ENCODE results near the gene SEMA5A. TPM values are rescaled to one million over a fixed set of nuclear protein-coding genes. Genes with fewer than 3 reads are reported as not detected.

SEMA5A gene
- total RNA-seq, 4 donors from 2014 or later = 2.6 to 36.5 (median 4.7) TPM

DNA sequence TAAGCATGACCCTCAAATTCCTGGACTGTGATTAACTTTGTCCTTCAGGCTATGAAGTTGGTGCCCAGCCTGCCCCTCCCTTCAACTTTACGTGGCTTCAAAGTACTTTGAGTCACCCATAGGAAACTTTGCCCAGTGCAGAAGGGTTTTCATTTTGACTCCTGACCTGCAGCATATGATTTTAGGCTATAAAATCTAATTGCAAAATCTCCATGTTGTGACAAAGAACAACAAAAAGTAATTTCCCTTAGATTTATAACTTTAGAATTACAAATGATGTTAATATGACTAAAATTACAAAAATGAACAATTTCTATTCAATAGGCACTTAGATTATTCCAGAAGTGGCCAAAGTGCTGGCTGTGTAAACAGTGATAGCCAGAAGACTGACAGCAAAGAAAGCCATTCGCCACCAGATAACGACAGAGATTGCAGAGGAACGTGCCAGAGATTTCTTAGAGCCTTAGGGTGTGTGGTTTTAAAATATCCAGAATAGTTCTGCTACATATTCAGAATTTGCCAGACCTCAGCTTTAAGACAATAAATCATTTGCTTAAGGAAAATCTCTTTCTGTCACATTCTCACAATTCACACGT, 197.4 kb downstream of the SEMA5A start:
- TF ChIP-seq, protein P1, sequence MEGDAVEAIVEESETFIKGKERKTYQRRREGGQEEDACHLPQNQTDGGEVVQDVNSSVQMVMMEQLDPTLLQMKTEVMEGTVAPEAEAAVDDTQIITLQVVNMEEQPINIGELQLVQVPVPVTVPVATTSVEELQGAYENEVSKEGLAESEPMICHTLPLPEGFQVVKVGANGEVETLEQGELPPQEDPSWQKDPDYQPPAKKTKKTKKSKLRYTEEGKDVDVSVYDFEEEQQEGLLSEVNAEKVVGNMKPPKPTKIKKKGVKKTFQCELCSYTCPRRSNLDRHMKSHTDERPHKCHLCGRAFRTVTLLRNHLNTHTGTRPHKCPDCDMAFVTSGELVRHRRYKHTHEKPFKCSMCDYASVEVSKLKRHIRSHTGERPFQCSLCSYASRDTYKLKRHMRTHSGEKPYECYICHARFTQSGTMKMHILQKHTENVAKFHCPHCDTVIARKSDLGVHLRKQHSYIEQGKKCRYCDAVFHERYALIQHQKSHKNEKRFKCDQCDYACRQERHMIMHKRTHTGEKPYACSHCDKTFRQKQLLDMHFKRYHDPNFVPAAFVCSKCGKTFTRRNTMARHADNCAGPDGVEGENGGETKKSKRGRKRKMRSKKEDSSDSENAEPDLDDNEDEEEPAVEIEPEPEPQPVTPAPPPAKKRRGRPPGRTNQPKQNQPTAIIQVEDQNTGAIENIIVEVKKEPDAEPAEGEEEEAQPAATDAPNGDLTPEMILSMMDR (IDR thresholded peaks at IDR 0.05; ENCODE audit: low read depth) = no peak

DNA sequence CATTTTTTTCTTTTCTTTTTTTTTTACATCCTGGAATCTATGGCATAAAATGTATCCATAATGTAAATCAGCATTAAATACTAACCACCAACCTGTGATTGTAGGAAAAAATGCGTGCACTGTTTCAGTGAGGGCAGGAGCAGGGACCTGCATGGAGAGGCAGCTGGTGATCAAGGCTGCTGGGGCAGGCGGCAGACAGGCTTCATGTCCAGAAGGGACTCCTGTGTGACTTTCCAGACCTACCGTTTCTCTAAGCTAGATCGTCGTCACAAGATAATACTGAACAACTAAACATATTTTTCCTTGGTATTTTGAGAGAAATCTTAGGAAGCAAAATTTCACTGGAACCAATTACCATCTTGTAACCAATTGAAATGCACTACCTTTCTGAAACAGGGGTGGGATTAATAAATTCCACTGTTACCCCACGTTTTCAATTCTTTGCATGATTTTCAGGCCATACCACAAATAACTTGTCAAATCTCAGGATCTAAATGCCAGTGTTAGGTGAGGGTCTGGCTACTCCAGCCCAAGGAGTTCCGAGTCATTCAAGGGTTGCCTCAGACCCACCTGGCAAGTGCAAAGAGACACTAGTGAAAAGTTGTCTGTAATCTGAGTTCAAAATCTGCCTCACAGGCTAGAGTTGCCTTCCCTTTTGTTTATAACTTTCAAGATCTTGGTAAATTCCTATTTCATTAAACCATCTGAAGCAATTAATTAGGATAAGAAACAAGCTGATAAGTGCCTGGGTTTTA, 198.2 kb downstream of the SEMA5A start:
- TF ChIP-seq, protein P1 (IDR thresholded peaks at IDR 0.05; ENCODE audit: low read depth) = no peak

DNA sequence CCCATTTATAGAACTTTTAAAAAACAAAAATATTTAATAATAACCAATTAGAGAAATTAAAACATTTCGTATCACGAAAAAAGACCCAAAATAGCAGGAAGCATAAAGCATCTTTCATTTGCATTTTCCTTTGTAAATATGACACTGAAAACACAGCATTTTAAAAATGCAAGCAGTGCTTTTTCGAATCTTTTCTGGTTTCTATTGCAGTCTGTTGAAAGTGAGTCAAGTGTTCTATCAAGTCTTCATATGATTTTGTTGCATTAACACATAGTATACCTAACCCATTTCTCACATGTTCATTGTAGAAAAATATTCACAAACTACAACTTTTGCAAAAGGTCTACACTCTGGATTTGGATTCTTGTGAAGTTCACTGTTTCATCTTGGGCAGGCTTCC, 198.8 kb downstream of the SEMA5A start:
- TF ChIP-seq, protein P1 (IDR thresholded peaks at IDR 0.05; ENCODE audit: low read depth) = no peak

DNA sequence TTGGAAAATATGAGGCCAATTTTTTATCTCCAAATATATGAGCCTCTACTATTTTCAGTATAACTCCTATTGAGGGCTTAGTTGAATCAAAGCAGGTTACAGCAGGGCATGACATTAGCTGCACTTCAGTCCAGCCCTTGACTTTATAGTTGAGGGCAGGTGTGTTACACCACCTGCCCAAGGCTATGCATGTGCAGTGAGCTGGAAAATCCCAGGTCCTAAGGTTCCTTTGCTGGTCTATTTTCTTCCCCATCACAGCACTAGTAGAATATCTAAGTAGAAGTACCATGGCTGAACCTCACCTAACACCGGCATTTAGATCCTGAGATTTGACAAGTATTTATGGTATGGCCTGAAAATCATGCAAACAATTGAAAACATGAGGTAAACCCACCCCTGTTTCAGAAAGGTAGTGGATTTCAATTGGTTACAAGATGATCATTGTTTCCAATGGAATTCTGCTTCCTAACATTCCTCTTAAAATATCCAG, 201.1 kb downstream of the SEMA5A start:
- TF ChIP-seq, protein P1 (IDR thresholded peaks at IDR 0.05; ENCODE audit: low read depth) = no peak

DNA sequence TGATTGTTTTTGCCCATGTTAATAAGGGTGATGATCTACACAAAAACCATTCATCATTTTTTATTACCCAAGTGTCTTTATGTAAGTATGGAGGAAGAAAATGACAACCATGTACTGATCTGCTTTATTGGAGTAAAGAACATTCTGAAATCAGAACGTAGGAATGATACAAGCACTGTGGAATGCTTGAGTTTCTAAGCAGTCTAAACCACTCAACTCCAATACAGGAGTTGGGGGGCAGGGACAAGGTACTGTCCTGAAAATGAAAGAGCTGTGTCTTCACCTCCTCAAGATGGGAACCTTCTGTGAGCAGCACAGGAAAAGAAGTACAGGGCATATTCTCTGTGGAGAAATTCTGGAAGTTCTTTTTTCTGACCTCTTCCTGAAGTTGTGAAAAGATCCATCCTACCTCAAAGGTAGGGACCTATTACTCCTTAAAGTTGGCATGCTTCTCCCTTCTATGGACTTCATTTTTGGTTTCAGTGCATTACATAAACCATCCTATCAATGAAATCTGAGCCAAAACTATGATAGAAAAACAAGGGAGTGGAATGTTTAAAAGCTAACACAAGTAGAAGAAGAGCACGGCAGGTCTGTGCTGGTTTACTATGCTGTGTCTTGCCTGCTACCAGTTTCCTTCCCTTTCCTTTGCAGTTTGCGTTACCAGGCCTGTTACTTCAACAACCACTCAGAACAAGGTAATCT, 202.6 kb downstream of the SEMA5A start:
- TF ChIP-seq, protein P1 (IDR thresholded peaks at IDR 0.05; ENCODE audit: low read depth) = no peak

DNA sequence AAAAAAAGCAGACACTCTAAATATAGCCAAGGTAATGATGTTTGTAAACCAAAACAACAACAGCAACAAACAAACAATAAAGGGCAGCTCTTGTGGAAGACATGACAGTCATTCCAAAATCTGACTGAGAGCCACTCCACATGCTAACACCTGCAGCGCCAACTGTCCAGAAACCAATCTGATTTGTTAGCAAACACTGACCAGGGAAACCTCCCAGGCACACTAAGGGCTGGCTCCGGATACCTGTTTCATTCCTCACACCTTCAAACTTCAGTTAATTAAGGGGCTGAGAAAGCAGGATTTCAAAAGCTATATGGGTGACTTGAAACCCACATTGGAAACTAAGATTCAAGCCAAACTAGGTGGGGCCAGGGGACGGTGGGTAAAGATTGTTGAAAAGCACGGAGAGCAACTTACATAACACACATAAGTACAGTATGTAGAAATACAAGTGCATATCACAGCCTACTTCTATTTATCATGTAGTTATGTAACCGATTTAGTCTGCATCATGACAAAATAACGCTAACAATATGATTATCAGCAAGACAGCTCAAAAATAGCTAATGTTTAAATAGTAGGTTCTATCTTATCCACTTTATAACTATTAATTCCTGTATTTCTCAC, 203.6 kb downstream of the SEMA5A start:
- TF ChIP-seq, protein P1 (IDR thresholded peaks at IDR 0.05; ENCODE audit: low read depth) = no peak
